Right renal pelvis (tissue), 4 donors: Measurements from ENCODE around the gene LPIN1. TPM values are rescaled to one million over a fixed set of nuclear protein-coding genes. Genes with fewer than 3 reads are reported as not detected.

Source experiments
- DNase-seq, 4 donors: peaks; one replicate each; pipeline ENCODE4 v3.0.0-alpha.2; 2013; ENCODE audit warnings: low read depth in 4 of 4, low spot score in 3 of 4, missing footprints in 1 of 4
- polyA plus RNA-seq, 4 donors: library from polyadenylated mRNA; unstranded; fragments of 120-200 nt; gene quantifications; one replicate each; pipeline ENCODE4 v1.2.1, GENCODE V29; 2013; ENCODE audit not compliant: insufficient read length in 4 of 4

Gene LPIN1
- polyA plus RNA-seq, 4 donors = 19.4 to 21.7 (median 20.1) TPM

DNA sequence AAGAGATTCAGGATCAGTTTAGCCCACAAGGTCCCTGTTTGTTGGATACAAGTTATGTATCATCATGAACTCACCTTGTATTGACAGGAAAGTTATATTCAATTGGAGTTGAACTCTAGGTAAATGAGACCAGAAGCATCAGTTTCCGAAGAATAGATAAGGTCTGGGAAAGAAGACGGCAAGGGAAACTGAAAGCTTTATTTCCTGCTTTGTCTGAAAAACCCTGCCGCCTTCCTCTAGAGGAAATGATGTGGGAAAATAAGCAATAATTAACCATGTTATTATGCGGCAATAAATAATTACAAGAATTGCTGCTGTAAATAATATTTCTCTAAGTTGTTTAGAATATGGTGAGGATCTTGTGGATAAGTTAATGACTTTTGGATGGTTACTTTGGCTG lies 32.0 kb downstream of the LPIN1 start:
- no peak for DNase-seq

DNA sequence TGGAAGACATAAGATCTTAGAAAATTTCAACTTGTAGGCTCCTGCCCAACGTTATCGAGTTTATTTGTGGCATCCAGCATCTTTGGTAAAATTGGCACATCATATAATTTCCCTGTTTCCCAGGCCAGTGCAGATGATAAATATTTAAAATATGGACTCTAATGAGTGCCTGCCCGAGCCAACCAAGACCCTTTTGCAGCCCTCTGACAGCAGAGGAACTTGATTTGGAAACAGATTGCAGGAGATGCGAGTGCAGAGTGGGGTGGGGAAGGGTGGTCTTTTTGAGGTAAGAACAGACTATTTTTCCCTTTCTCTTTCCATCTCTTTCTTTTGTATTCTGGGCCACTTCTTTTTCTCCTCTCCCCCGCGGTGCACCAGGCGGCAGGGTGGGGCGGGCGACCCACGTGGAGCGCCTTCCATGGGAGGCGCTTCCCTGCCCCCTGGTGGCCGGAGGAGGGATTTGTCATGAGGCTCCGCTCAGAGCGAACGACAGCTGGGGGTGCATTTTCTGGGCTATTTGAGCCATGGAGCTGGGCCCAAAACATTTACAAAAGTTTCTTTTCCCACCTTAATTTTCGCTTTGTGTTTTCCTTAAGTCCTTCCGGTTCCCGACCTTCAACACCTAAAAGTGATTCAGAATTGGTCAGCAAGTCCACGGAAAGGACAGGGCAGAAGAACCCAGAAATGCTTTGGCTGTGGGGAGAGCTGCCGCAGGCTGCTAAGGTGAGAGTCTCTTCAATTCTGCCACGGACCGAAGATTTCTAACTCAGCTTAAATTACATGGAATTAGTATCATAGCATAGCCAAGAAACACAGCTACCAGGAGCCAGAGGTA lies 32.7 kb downstream of the LPIN1 start:
- peak in 2 of 4 donors; percentile 56 to 58 for DNase-seq

DNA sequence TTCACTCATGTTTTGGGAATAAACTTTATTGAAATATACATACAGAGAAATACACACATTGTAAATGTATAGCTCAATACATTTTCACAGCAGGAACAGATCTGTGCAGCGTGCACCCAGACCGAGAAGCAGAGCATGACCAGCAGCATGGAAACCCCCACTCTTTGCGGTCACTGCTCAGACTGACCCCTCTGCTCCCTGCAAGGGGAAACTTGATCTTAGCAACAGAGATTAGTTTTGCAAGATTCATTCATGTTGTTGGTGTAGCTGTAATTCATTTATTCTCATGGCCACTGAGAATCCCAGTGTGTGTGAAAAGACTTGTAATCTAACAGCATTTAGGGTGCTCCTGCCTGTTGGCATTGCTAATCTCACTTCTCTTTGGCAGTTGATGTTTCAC lies 35.2 kb downstream of the LPIN1 start:
- no peak for DNase-seq

GRCh38 chr2:11784280-11784679 lies 37.8 kb downstream of the LPIN1 start:
- no peak for DNase-seq

GRCh38 chr2:11784747-11785610 lies 38.5 kb downstream of the LPIN1 start:
- peak in 2 of 4 donors; percentile 33 to 60 for DNase-seq

DNA sequence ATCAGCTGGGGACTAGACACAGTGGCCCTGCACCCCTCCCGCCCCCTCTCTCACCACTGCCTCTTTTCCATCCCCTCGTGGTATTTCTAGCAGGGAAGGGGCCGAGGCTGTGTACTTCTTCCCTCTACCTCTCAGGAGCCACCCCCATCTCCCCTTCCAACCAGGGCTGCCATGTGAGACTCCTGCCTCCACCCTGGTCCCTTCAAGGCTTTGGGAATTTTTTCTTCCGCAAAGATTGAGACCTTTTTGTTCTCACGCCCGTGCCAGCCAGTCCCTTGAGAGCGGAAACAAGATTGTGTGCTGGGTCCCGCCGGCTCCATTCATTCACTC lies 39.1 kb downstream of the LPIN1 start:
- DNase-seq = no peak

- no peak for DNase-seq
Measured at GRCh38 chr2:11786191-11786590, 39.8 kb downstream of the LPIN1 start.

DNA sequence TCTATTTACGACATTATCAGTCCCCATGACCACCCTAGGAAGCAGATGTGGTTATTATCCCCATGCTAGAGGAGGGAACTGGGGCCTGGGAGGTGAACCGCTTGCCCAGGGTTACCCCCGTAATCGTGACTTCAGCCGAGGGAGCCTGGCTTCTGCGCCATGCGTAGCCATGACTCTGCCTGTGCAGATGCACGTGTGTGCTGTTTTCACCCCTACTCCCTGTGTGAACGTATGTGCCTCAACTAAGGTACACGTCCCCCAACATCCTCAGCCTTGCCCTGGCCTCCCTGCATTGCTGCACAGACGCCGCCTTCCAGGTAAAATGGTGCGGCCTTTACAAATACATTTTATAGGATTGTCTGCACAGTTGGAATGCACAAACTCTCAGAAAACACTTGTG lies 40.2 kb downstream of the LPIN1 start:
- no peak for DNase-seq

- DNase-seq = no peak
Measured at GRCh38 chr2:11787991-11788390, 41.6 kb downstream of the LPIN1 start.

GRCh38 chr2:11788461-11789124 lies 42.2 kb downstream of the LPIN1 start:
- DNase-seq = no peak

GRCh38 chr2:11789243-11789642 lies 42.8 kb downstream of the LPIN1 start:
- DNase-seq = no peak

DNA sequence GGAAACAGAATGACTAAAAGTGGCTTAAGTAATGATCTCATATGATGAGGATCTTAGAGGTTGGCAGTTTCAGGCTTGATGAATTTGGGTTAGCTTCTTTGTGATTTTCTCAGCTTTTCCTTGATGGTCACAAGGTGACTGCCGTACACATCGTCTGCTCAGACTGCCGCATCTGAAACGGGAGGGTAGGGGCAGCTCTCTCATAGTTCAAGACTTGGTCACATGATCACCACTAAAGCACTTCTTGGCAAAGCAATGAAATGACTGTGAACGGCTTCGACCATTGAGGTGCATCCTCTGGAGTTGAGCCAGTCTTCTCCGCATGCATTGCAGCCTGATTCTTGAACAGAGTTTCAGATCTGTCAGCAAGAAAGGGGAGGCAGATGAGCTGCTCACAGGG lies 43.8 kb downstream of the LPIN1 start:
- DNase-seq = no peak

GRCh38 chr2:11795590-11795989 lies 49.2 kb downstream of the LPIN1 start:
- DNase-seq = no peak

DNA sequence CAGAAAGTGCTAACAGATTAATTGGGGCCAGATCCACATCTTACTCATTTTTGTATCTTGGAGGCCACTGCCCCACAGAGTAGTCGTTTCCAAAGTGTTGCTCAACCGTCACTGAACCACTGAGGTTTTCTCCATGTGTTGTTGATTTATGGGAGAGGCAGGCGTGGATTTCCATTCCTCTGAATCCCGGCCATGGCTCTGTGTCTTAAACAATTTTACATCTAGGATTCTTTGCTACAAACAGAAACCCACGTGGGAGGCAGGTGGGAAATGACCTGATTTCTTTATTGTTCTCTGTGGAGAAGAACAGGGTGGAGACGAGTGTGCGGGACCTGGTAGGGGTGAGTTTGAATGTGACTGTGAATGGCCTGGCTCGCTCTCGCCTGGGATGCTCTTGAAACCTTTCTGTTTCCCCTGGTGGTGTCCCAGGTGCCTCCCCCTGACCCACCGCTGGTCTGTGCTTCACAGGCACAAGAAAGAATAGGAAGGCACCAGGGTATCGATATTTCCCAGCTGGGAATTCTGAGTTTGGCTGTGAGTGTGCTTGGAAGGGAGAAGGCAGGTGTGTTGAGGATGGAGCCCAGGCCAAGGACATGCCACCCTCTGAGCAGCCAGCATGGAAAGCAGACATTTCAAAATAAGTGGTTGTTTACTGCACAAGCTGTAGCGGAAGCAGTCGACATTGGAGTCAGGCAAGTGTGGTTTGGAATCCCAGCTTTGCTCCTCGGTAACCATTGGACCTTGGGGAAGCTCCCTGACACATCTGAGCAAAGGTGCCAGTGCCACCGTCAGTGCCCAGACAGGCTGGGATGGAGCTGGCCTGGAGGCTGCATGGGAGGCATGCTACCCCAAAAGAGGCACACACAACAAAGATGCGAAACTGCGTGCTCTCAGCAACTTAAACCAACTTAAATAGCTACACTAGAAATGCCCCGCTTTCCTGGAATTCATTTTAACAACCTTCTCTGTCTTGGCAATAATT lies 50.0 kb downstream of the LPIN1 start:
- DNase-seq = no peak

GRCh38 chr2:11797846-11798245 lies 51.4 kb downstream of the LPIN1 start:
- DNase-seq = no peak

DNA sequence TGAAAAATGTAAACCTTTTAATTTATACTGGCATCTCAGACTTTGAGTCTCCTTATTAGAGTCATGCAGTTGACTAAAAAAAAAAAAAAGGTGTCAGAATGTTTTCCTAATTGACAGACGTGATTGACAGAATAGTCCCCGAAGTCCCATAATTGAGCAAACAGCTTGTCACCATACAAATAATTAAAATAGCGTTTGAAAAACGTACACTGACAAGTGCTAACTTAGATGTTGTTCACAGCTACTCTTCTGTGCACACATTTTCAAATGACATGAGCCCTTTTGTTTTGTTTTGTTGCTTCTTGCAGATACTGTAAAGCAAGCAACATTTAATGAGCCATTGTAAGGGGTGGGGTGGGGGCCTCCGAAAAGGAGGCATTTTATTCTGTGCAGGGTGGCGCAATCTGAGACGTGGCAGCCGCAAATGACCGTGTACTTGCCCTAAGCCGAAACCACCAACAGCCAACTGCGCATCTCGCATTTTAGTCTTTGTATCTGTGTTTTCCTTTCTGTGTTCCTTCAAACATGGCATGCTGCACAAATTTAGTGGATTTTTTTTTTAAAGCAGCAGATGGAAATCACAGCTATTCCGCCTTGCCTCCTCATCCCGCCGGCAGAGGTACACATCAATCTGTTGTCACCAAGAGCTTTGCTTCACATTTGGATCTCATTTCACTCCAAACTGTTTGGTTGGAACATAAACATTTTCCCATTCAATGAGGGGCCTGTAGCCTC lies 52.4 kb downstream of the LPIN1 start:
- no peak for DNase-seq

DNA sequence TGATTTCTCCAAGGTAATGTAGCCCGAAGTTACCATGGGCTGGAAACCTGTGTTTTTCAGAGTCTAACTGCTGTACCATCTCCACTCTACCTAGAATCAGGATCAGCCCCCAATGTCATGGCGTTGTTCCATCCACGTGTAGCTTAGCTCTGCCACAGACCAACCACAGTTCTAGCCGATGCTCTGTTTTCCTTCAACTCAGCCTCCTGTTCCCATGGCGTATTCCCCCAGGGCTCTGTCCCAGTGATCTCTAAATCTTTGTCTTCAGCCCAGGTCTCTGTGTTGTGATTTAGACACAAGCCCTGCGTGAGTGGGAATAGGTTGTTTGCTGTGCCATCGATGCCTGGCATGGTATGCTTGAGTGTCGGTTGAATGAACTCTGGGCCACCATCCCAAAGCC lies 53.4 kb downstream of the LPIN1 start:
- no peak for DNase-seq

- DNase-seq = no peak
Measured at GRCh38 chr2:11802782-11803191, 56.4 kb downstream of the LPIN1 start.

GRCh38 chr2:11805024-11805423 lies 58.6 kb downstream of the LPIN1 start:
- DNase-seq = no peak
